Stimulated activated CD4-positive, alpha-beta T cell treated with anti-CD3 and anti-CD28 coated beads, Interleukin-2, amount 100 ng/mL, for 4 hours (primary cell): ENCODE data around the gene SRGN.
"Not testable (repeated sequence)": the region's sequence is repeated elsewhere in the genome, so short reads cannot be mapped to it uniquely, and the experiment has no call there.

Experiments
- DNase-seq: peaks from one replicate; pipeline ENCODE4 v3.0.0-alpha.2; 2020; ENCODE audit warnings: low read depth

Gene SRGN

GRCh38 chr10:69087590-69088470, at the start of gene SRGN:
Gene SRGN, plus strand, starts transcription at chr10:69088103. Its CDS starts 55 bp downstream, at chr10:69088158.
- peak; percentile 68 for DNase-seq

GRCh38 chr10:69040904-69041303, 47.0 kb upstream of the SRGN start:
- DNase-seq = not testable (repeated sequence)

GRCh38 chr10:69042417-69042816, 45.5 kb upstream of the SRGN start:
- no peak for DNase-seq

- no peak for DNase-seq
These were observed 45.1 kb upstream of the SRGN start for GRCh38 chr10:69042838-69043237.

- no peak for DNase-seq
These were observed 43.9 kb upstream of the SRGN start for GRCh38 chr10:69043931-69044531.

- DNase-seq = no peak
These were observed 43.4 kb upstream of the SRGN start for GRCh38 chr10:69044546-69044945.

GRCh38 chr10:69045441-69046300, 42.2 kb upstream of the SRGN start:
- no peak for DNase-seq

GRCh38 chr10:69047111-69047832, 40.6 kb upstream of the SRGN start:
- no peak for DNase-seq

- DNase-seq = no peak
These were observed 39.8 kb upstream of the SRGN start for GRCh38 chr10:69048103-69048502.

- DNase-seq = no peak
These were observed 38.3 kb upstream of the SRGN start for GRCh38 chr10:69049566-69049961.

- no peak for DNase-seq
These were observed 36.6 kb upstream of the SRGN start for GRCh38 chr10:69051303-69051702.

GRCh38 chr10:69051710-69052487, 36.0 kb upstream of the SRGN start:
- no peak for DNase-seq

- DNase-seq = no peak
These were observed 35.2 kb upstream of the SRGN start for GRCh38 chr10:69052736-69053135.

GRCh38 chr10:69055241-69055640, 32.7 kb upstream of the SRGN start:
- DNase-seq = no peak

- DNase-seq = no peak
These were observed 31.8 kb upstream of the SRGN start for GRCh38 chr10:69056129-69056528.

- no peak for DNase-seq
These were observed 31.2 kb upstream of the SRGN start for GRCh38 chr10:69056536-69057260.

GRCh38 chr10:69057261-69057950, 30.5 kb upstream of the SRGN start:
- no peak for DNase-seq

GRCh38 chr10:69057951-69058297, 30.0 kb upstream of the SRGN start:
- DNase-seq = no peak

- DNase-seq = no peak
These were observed 27.6 kb upstream of the SRGN start for GRCh38 chr10:69060127-69060798.
